Measurements from ENCODE around the gene POLN.
"Not testable (repeated sequence)": the region's sequence is repeated elsewhere in the genome, so short reads cannot be mapped to it uniquely, and the experiment has no call there.

Gene POLN

DNA sequence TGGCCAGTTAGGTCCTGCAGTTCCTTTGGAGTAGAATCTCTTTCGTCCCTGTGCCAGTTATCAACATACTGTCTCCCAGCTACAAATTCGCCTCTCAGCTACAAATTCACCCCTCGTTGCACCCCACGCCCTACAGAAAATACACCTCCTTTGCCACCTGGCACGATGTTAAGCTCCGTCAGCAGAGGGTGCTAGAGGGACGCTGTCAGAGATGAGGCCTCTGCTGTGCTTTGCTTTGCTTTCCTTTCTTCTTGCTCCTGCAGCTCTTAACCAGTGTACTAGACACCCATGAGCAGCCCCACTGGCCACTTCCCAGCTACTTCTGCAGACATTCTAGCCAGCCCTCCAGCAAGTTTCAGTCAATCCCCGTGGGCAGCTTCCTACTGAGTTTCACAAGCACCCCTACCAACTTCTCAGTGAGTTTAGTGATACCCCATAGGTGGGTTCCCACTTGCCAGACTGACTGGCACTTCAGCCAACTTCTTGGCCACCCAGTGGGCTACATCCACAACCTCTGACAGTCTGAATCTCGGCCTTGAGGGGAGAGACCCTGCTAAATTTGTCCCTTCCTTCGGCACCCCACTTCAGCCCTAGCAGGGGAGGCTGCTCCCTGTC is 21.8 kb downstream of the POLN start:
- Histone ChIP-seq H3K36me3 (ENCODE audit: control insufficient read depth in 5 of 5, insufficient read depth in 5 of 5, low read length in 5 of 5) (peaks cover 0 to 13% (median 6%) of the 10 kb centered on the region in 5 donors), H3K27ac (ENCODE audit: low read depth, low read length) (no peak overlapping the region), H3K9me3 (ENCODE audit: control insufficient read depth in 5 of 5, low read length in 5 of 5) (no peaks in the 10 kb centered on the region), H3K4me3 (ENCODE audit: low read depth in 1 of 5, low read length in 5 of 5) (no peak overlapping the region), H3K4me1 (ENCODE audit: control insufficient read depth in 5 of 5, insufficient read depth in 5 of 5, low read length in 5 of 5) (peaks cover 0 to 9% (median 4%) of the 10 kb centered on the region in 5 donors), H3K9ac (ENCODE audit: low read length in 5 of 5) (peak overlapping the region in 2 of 5 donors; percentile 30 to 36), H3K27me3 (ENCODE audit: control insufficient read depth in 5 of 5, insufficient read depth in 4 of 5, low read length in 5 of 5) (no peaks in the 10 kb centered on the region)

DNA sequence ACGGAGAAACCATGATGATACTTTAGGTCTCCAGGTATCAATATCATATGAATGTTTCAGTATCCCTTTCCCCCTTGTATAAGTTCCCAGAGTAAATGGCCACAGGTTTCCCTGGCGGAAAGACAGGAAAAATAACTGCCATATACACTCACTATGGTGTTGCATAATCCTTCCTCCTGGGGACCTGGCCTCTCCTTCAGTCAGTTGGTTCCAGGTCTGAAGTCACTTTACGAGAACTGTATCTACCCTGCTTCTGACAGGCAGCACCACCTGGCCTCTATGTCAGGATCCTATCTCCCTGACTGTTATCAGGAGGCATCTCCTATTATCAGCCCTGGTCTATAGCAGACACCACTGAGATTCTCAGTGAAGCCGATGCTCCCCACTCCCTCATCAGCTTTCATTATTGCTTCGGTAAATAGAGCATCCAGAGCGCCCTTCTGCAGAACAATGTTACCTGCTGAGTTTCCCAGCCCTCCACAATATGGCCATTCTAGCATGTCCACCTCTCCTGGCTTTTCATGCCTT is 22.6 kb downstream of the POLN start:
- Histone ChIP-seq H3K4me3 (ENCODE audit: low read depth in 1 of 5, low read length in 5 of 5) (no peak overlapping the region), H3K9me3 (ENCODE audit: control insufficient read depth in 5 of 5, low read length in 5 of 5) (no peaks in the 10 kb centered on the region), H3K36me3 (ENCODE audit: control insufficient read depth in 5 of 5, insufficient read depth in 5 of 5, low read length in 5 of 5) (peaks cover 0 to 13% (median 6%) of the 10 kb centered on the region in 5 donors), H3K27ac (ENCODE audit: low read depth, low read length) (no peak overlapping the region), H3K4me1 (ENCODE audit: control insufficient read depth in 5 of 5, insufficient read depth in 5 of 5, low read length in 5 of 5) (peaks cover 0 to 9% (median 4%) of the 10 kb centered on the region in 5 donors), H3K27me3 (ENCODE audit: control insufficient read depth in 5 of 5, insufficient read depth in 4 of 5, low read length in 5 of 5) (no peaks in the 10 kb centered on the region), H3K9ac (ENCODE audit: low read length in 5 of 5) (peak overlapping the region in 1 of 5 donors; percentile 30)

DNA sequence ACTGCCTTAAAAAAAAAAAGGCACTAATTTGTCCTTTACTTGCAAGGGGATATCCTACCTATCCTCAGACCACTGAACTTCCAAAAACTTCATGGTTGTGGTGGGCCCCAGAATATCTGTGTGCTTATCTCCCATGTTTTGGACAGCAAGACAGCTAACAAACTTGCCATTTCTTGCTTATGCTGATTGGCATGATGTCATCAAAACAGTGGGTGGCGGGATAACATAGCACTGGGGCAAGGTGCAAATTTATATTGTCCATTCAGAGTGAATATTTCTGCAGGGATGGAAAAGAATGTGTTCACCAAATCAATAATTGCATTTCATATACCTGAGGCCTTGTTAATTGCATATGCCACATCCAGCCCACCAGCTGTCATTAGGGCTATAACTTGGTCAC is 23.5 kb downstream of the POLN start:
- Histone ChIP-seq H3K4me3 (ENCODE audit: low read depth in 1 of 5, low read length in 5 of 5) (no peak overlapping the region), H3K9ac (ENCODE audit: low read length in 5 of 5) (no peak overlapping the region), H3K36me3 (ENCODE audit: control insufficient read depth in 5 of 5, insufficient read depth in 5 of 5, low read length in 5 of 5) (peaks cover 0 to 12% (median 6%) of the 10 kb centered on the region in 5 donors), H3K4me1 (ENCODE audit: control insufficient read depth in 5 of 5, insufficient read depth in 5 of 5, low read length in 5 of 5) (peaks cover 0 to 9% (median 4%) of the 10 kb centered on the region in 5 donors), H3K27ac (ENCODE audit: low read depth, low read length) (no peak overlapping the region), H3K27me3 (ENCODE audit: control insufficient read depth in 5 of 5, insufficient read depth in 4 of 5, low read length in 5 of 5) (no peaks in the 10 kb centered on the region), H3K9me3 (ENCODE audit: control insufficient read depth in 5 of 5, low read length in 5 of 5) (no peaks in the 10 kb centered on the region)

DNA sequence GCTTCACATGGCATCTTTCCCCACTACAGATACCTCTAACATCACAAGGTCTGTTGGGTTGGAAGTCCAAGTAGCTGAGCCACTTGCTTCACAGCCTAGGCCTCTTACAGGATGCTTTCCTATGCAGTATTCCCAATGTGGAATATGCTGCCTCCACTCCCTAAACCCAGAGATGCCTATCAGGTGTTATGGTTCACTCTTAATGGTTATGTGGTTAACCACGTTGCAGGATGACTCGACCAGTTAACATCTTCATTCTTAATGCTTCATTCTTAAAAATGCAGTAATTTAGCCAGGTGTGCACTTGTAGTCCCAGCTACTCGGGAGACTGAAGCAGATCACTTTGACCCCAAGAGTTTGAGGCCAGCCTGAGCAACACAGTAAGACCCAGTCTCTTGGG is 24.2 kb downstream of the POLN start:
- Histone ChIP-seq H3K4me3 (ENCODE audit: low read depth in 1 of 5, low read length in 5 of 5) (no peak overlapping the region), H3K9ac (ENCODE audit: low read length in 5 of 5) (no peak overlapping the region), H3K27me3 (ENCODE audit: control insufficient read depth in 5 of 5, insufficient read depth in 4 of 5, low read length in 5 of 5) (no peaks in the 10 kb centered on the region), H3K27ac (ENCODE audit: low read depth, low read length) (no peak overlapping the region), H3K4me1 (ENCODE audit: control insufficient read depth in 5 of 5, insufficient read depth in 5 of 5, low read length in 5 of 5) (peaks cover 0 to 9% (median 4%) of the 10 kb centered on the region in 5 donors), H3K36me3 (ENCODE audit: control insufficient read depth in 5 of 5, insufficient read depth in 5 of 5, low read length in 5 of 5) (peaks cover 0 to 5% (median under 1%) of the 10 kb centered on the region in 5 donors), H3K9me3 (ENCODE audit: control insufficient read depth in 5 of 5, low read length in 5 of 5) (no peaks in the 10 kb centered on the region)

DNA sequence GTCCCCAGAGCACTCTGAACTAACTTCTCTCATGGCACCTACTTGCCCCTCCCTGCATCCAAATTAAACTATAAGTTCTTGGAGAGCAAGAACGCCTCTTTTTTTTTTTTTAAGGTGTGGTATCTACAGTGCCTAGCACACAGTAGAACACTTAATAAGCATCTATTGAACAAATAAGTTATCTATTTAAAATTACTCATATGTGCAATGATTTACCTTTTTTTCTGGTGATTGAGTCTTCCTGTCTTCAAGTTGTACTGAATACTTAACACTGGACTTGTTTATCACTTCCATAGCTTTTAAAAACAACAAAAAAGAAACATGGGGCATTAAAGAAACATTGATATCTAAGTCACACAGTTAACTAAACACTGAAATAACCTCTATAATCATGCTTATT is 29.1 kb downstream of the POLN start:
- H3K4me3 ChIP-seq (ENCODE audit: low read depth in 1 of 5, low read length in 5 of 5) = no peak overlapping the region
- no peaks in the 10 kb centered on the region for H3K4me1 ChIP-seq (ENCODE audit: control insufficient read depth in 5 of 5, insufficient read depth in 5 of 5, low read length in 5 of 5)
- H3K36me3 ChIP-seq (ENCODE audit: control insufficient read depth in 5 of 5, insufficient read depth in 5 of 5, low read length in 5 of 5) = peaks cover 0 to 1% (median under 1%) of the 10 kb centered on the region in 5 donors
- H3K9me3 ChIP-seq (ENCODE audit: control insufficient read depth in 5 of 5, low read length in 5 of 5) = no peaks in the 10 kb centered on the region
- no peaks in the 10 kb centered on the region for H3K27me3 ChIP-seq (ENCODE audit: control insufficient read depth in 5 of 5, insufficient read depth in 4 of 5, low read length in 5 of 5)
- no peak overlapping the region for H3K9ac ChIP-seq (ENCODE audit: low read length in 5 of 5)
- no peak overlapping the region for H3K27ac ChIP-seq (ENCODE audit: low read depth, low read length)

- H3K27ac ChIP-seq (ENCODE audit: low read depth, low read length); H3K36me3 ChIP-seq (ENCODE audit: control insufficient read depth in 5 of 5, insufficient read depth in 5 of 5, low read length in 5 of 5); H3K9ac ChIP-seq (ENCODE audit: low read length in 5 of 5); H3K27me3 ChIP-seq (ENCODE audit: control insufficient read depth in 5 of 5, insufficient read depth in 4 of 5, low read length in 5 of 5); H3K9me3 ChIP-seq (ENCODE audit: control insufficient read depth in 5 of 5, low read length in 5 of 5); H3K4me3 ChIP-seq (ENCODE audit: low read depth in 1 of 5, low read length in 5 of 5): not testable (repeated sequence)
- peaks cover 0 to 11% (median 4%) of the 10 kb centered on the region in 5 donors for H3K4me1 ChIP-seq (ENCODE audit: control insufficient read depth in 5 of 5, insufficient read depth in 5 of 5, low read length in 5 of 5)
These were observed 39.1 kb downstream of the POLN start for GRCh38 chr4:2202789-2203188.

DNA sequence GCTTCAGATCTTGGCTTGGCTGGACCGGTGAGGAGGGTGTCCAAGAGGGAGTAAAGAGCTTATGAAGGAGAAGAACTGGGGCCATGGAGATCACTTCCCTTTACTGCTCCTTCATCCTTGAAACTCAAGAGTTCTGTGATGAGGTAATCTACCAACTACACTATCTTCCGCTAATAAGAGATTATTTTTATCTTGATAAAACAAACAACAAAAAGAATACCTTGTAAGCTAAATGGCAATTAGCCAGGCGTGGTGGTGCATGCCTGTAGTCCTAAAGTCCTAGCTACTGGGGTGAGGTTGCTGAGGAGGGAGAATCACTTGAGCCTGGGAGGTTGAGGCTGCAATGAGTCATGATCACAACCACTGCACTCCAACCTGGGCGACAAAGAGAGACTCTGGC is 47.4 kb downstream of the POLN start:
- peaks cover 5 to 22% (median 14%) of the 10 kb centered on the region in 5 donors for H3K36me3 ChIP-seq (ENCODE audit: control insufficient read depth in 5 of 5, insufficient read depth in 5 of 5, low read length in 5 of 5)
- no peaks in the 10 kb centered on the region for H3K4me1 ChIP-seq (ENCODE audit: control insufficient read depth in 5 of 5, insufficient read depth in 5 of 5, low read length in 5 of 5)
- no peaks in the 10 kb centered on the region for H3K9me3 ChIP-seq (ENCODE audit: control insufficient read depth in 5 of 5, low read length in 5 of 5)
- H3K9ac ChIP-seq (ENCODE audit: low read length in 5 of 5) = no peak overlapping the region
- H3K27ac ChIP-seq (ENCODE audit: low read depth, low read length) = no peak overlapping the region
- no peaks in the 10 kb centered on the region for H3K27me3 ChIP-seq (ENCODE audit: control insufficient read depth in 5 of 5, insufficient read depth in 4 of 5, low read length in 5 of 5)
- H3K4me3 ChIP-seq (ENCODE audit: low read depth in 1 of 5, low read length in 5 of 5) = no peak overlapping the region

GRCh38 chr4:2193326-2193725 is 48.6 kb downstream of the POLN start:
- no peaks in the 10 kb centered on the region for H3K9me3 ChIP-seq (ENCODE audit: control insufficient read depth in 5 of 5, low read length in 5 of 5)
- H3K4me1 ChIP-seq (ENCODE audit: control insufficient read depth in 5 of 5, insufficient read depth in 5 of 5, low read length in 5 of 5) = no peaks in the 10 kb centered on the region
- no peaks in the 10 kb centered on the region for H3K27me3 ChIP-seq (ENCODE audit: control insufficient read depth in 5 of 5, insufficient read depth in 4 of 5, low read length in 5 of 5)
- no peak overlapping the region for H3K27ac ChIP-seq (ENCODE audit: low read depth, low read length)
- H3K9ac ChIP-seq (ENCODE audit: low read length in 5 of 5) = no peak overlapping the region
- no peak overlapping the region for H3K4me3 ChIP-seq (ENCODE audit: low read depth in 1 of 5, low read length in 5 of 5)
- peaks cover 5 to 21% (median 14%) of the 10 kb centered on the region in 5 donors for H3K36me3 ChIP-seq (ENCODE audit: control insufficient read depth in 5 of 5, insufficient read depth in 5 of 5, low read length in 5 of 5)

GRCh38 chr4:2186865-2187172 is 55.1 kb downstream of the POLN start:
- Histone ChIP-seq H3K9me3 (ENCODE audit: control insufficient read depth in 5 of 5, low read length in 5 of 5) (peaks cover 0 to 12% (median 10%) of the 10 kb centered on the region in 5 donors), H3K27ac (ENCODE audit: low read depth, low read length) (no peak overlapping the region), H3K9ac (ENCODE audit: low read length in 5 of 5) (no peak overlapping the region), H3K36me3 (ENCODE audit: control insufficient read depth in 5 of 5, insufficient read depth in 5 of 5, low read length in 5 of 5) (no peaks in the 10 kb centered on the region), H3K4me3 (ENCODE audit: low read depth in 1 of 5, low read length in 5 of 5) (no peak overlapping the region), H3K4me1 (ENCODE audit: control insufficient read depth in 5 of 5, insufficient read depth in 5 of 5, low read length in 5 of 5) (peaks cover 0 to 5% (median 0%) of the 10 kb centered on the region in 5 donors), H3K27me3 (ENCODE audit: control insufficient read depth in 5 of 5, insufficient read depth in 4 of 5, low read length in 5 of 5) (no peaks in the 10 kb centered on the region)

DNA sequence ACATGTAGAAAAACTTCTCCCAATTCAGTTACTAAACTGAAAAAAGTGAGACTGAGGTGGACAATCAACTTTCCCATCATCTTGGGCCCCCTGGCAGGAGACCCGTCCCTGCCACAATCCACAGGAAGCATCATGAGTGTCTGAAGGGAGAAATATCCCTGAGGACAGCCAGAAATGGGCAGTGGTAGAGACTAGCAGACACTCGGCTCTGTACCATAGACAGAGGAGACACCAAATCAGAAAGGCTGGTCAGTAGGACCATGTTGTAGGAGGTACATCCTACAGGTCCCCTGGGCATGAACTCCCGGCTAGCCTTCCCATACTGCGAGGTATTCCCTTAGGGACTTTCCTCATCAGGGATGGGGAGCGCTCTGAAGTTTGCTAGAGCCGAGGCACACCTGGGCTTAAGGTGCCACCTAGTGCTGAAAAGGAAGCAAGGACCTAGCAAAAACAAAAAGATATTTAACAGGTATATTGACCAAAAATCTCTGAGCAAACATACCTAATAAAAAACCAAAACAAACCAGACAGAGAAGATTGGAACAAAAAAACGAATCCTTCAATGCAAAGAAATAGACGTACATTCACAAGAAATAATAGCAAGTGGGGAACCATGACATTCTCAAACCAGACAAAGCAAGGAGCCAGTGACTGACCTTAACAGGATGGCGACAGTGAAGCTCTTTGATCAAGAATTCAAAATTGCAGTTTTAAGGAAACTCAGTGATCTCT is 55.6 kb downstream of the POLN start:
- Histone ChIP-seq H3K27ac (ENCODE audit: low read depth, low read length) (no peak overlapping the region), H3K4me3 (ENCODE audit: low read depth in 1 of 5, low read length in 5 of 5) (no peak overlapping the region), H3K4me1 (ENCODE audit: control insufficient read depth in 5 of 5, insufficient read depth in 5 of 5, low read length in 5 of 5) (peaks cover 0 to 5% (median 0%) of the 10 kb centered on the region in 5 donors), H3K27me3 (ENCODE audit: control insufficient read depth in 5 of 5, insufficient read depth in 4 of 5, low read length in 5 of 5) (no peaks in the 10 kb centered on the region), H3K36me3 (ENCODE audit: control insufficient read depth in 5 of 5, insufficient read depth in 5 of 5, low read length in 5 of 5) (no peaks in the 10 kb centered on the region), H3K9ac (ENCODE audit: low read length in 5 of 5) (no peak overlapping the region), H3K9me3 (ENCODE audit: control insufficient read depth in 5 of 5, low read length in 5 of 5) (peaks cover 0 to 12% (median 10%) of the 10 kb centered on the region in 5 donors)
